Activated T-helper 1 cell treated with anti-CD3 and anti-CD28 coated beads, Interleukin-2, amount 50 U/mL, for 16 hours (primary cell): ENCODE measurements around the gene ENC1.
A peak's percentile ranks its signal among the peaks of the same experiment; 100 is the strongest.
"Not testable (repeated sequence)": the region's sequence is repeated elsewhere in the genome, so short reads cannot be mapped to it uniquely, and the experiment has no call there.

Experiments
- DNase-seq, 2 donors: peaks; one replicate each; pipeline ENCODE4 v3.0.0-alpha.2; 2020; ENCODE audit warnings: low read depth in 1 of 2, low spot score in 1 of 2

ENC1 gene

GRCh38 chr5:74640450-74640953 lies at the start of gene ENC1:
TSS of gene ENC1 (minus strand) at chr5:74640728. CDS start at chr5:74636485, 4,243 bp downstream.
- peak; percentile 51 to 56 for DNase-seq

GRCh38 chr5:74686962-74687751 lies 46.6 kb upstream of the ENC1 start:
- DNase-seq: no peak

GRCh38 chr5:74685979-74686631 lies 45.6 kb upstream of the ENC1 start:
- no peak for DNase-seq

GRCh38 chr5:74684900-74685851 lies 44.6 kb upstream of the ENC1 start, which contains the start of gene HEXB:
TSS of gene HEXB (plus strand) at chr5:74685233. CDS start at chr5:74685261, 28 bp downstream.
- DNase-seq: peak; percentile 67 to 73

- DNase-seq: no peak
Measured at GRCh38 chr5:74679966-74680365, 39.4 kb upstream of the ENC1 start.

GRCh38 chr5:74679300-74679699 lies 38.8 kb upstream of the ENC1 start:
- DNase-seq: not testable (repeated sequence)

GRCh38 chr5:74678123-74678522 lies 37.6 kb upstream of the ENC1 start:
- DNase-seq: not testable (repeated sequence)

GRCh38 chr5:74676466-74676865 lies 35.9 kb upstream of the ENC1 start:
- DNase-seq: not testable (repeated sequence)

GRCh38 chr5:74673011-74673790 lies 32.7 kb upstream of the ENC1 start:
- DNase-seq: no peak

- DNase-seq: no peak
Measured at GRCh38 chr5:74672215-74672877, 31.8 kb upstream of the ENC1 start.

GRCh38 chr5:74670396-74671038 lies 30.0 kb upstream of the ENC1 start:
- no peak for DNase-seq

GRCh38 chr5:74669821-74670220 lies 29.3 kb upstream of the ENC1 start:
- no peak for DNase-seq

GRCh38 chr5:74667396-74667795 lies 26.9 kb upstream of the ENC1 start:
- no peak for DNase-seq

GRCh38 chr5:74665816-74666215 lies 25.3 kb upstream of the ENC1 start:
- no peak for DNase-seq

GRCh38 chr5:74665273-74665672 lies 24.7 kb upstream of the ENC1 start:
- DNase-seq: no peak

GRCh38 chr5:74664551-74664950 lies 24.0 kb upstream of the ENC1 start:
- DNase-seq: no peak

- DNase-seq: no peak
Measured at GRCh38 chr5:74660873-74661272, 20.3 kb upstream of the ENC1 start.

GRCh38 chr5:74660140-74660539 lies 19.6 kb upstream of the ENC1 start:
- no peak for DNase-seq

GRCh38 chr5:74659172-74659571 lies 18.6 kb upstream of the ENC1 start:
- DNase-seq: no peak
